ENCODE data around the gene PSRC1.

The PSRC1 gene

GRCh38 chr1:109252167-109252892 is 30.6 kb downstream of the PSRC1 start:
- Histone ChIP-seq H3K27me3 (ENCODE audit: control insufficient read depth, insufficient read depth, low read length, poor library complexity, severe bottlenecking) (peaks cover 11% of the 10 kb centered on the region), H3K4me1 (ENCODE audit: control insufficient read depth, insufficient read depth, low read length) (peaks cover 40% of the 10 kb centered on the region), H3K36me3 (ENCODE audit: control insufficient read depth, insufficient read depth, low read length) (peaks cover 14% of the 10 kb centered on the region), H3K9me3 (ENCODE audit: control insufficient read depth, low read length) (no peaks in the 10 kb centered on the region), H3K27ac (ENCODE audit: insufficient read depth, low read depth, low read length, poor library complexity, severe bottlenecking) (no peak overlapping the region), H3K4me3 (ENCODE audit: insufficient read depth, low read depth, low read length) (no peak overlapping the region)
- 95 to 96% methylated on average over 31 of the region's 31 CpGs for WGBS, 2 experiments

GRCh38 chr1:109251277-109252166 is 31.4 kb downstream of the PSRC1 start:
- Histone ChIP-seq H3K27me3 (ENCODE audit: control insufficient read depth, insufficient read depth, low read length, poor library complexity, severe bottlenecking) (peaks cover 12% of the 10 kb centered on the region), H3K27ac (ENCODE audit: insufficient read depth, low read depth, low read length, poor library complexity, severe bottlenecking) (no peak overlapping the region), H3K4me1 (ENCODE audit: control insufficient read depth, insufficient read depth, low read length) (peaks cover 41% of the 10 kb centered on the region), H3K9me3 (ENCODE audit: control insufficient read depth, low read length) (no peaks in the 10 kb centered on the region), H3K36me3 (ENCODE audit: control insufficient read depth, insufficient read depth, low read length) (peaks cover 14% of the 10 kb centered on the region), H3K4me3 (ENCODE audit: insufficient read depth, low read depth, low read length) (no peak overlapping the region)
- WGBS, 2 experiments: 96 to 97% methylated on average over 32 of the region's 32 CpGs

- Histone ChIP-seq H3K27me3 (ENCODE audit: control insufficient read depth, insufficient read depth, low read length, poor library complexity, severe bottlenecking) (peaks cover 12% of the 10 kb centered on the region), H3K27ac (ENCODE audit: insufficient read depth, low read depth, low read length, poor library complexity, severe bottlenecking) (no peak overlapping the region), H3K4me3 (ENCODE audit: insufficient read depth, low read depth, low read length) (peak overlapping the region; percentile 46), H3K4me1 (ENCODE audit: control insufficient read depth, insufficient read depth, low read length) (peaks cover 34% of the 10 kb centered on the region), H3K36me3 (ENCODE audit: control insufficient read depth, insufficient read depth, low read length) (peaks cover 14% of the 10 kb centered on the region), H3K9me3 (ENCODE audit: control insufficient read depth, low read length) (no peaks in the 10 kb centered on the region)
- WGBS, 2 experiments: 94% methylated on average over 33 of the region's 33 CpGs
Measured at GRCh38 chr1:109250454-109251276, 32.3 kb downstream of the PSRC1 start.

GRCh38 chr1:109249654-109250401 is 33.1 kb downstream of the PSRC1 start:
- Histone ChIP-seq H3K4me3 (ENCODE audit: insufficient read depth, low read depth, low read length) (peak overlapping the region; percentile 46), H3K27ac (ENCODE audit: insufficient read depth, low read depth, low read length, poor library complexity, severe bottlenecking) (no peak overlapping the region), H3K27me3 (ENCODE audit: control insufficient read depth, insufficient read depth, low read length, poor library complexity, severe bottlenecking) (peaks cover 12% of the 10 kb centered on the region), H3K9me3 (ENCODE audit: control insufficient read depth, low read length) (no peaks in the 10 kb centered on the region), H3K4me1 (ENCODE audit: control insufficient read depth, insufficient read depth, low read length) (peaks cover 26% of the 10 kb centered on the region), H3K36me3 (ENCODE audit: control insufficient read depth, insufficient read depth, low read length) (peaks cover 14% of the 10 kb centered on the region)
- 3% methylated on average over 80 of the region's 80 CpGs for WGBS, 2 experiments

GRCh38 chr1:109248797-109249629 is 33.9 kb downstream of the PSRC1 start, which contains the start of gene CELSR2:
TSS of gene CELSR2 (plus strand) at chr1:109249539. CDS start at chr1:109250080, 541 bp downstream.
- 9 to 11% methylated on average over 49 of the region's 49 CpGs for WGBS, 2 experiments
- Histone ChIP-seq H3K36me3 (ENCODE audit: control insufficient read depth, insufficient read depth, low read length) (peaks cover 14% of the 10 kb centered on the region), H3K4me3 (ENCODE audit: insufficient read depth, low read depth, low read length) (peak within 1 kb of the TSS; percentile 46), H3K4me1 (ENCODE audit: control insufficient read depth, insufficient read depth, low read length) (peaks cover 17% of the 10 kb centered on the region), H3K27me3 (ENCODE audit: control insufficient read depth, insufficient read depth, low read length, poor library complexity, severe bottlenecking) (peaks cover 12% of the 10 kb centered on the region), H3K27ac (ENCODE audit: insufficient read depth, low read depth, low read length, poor library complexity, severe bottlenecking) (no peak within 1 kb of the TSS), H3K9me3 (ENCODE audit: control insufficient read depth, low read length) (no peaks in the 10 kb centered on the region)

- Histone ChIP-seq H3K27me3 (ENCODE audit: control insufficient read depth, insufficient read depth, low read length, poor library complexity, severe bottlenecking) (peaks cover 12% of the 10 kb centered on the region), H3K27ac (ENCODE audit: insufficient read depth, low read depth, low read length, poor library complexity, severe bottlenecking) (no peak overlapping the region), H3K4me3 (ENCODE audit: insufficient read depth, low read depth, low read length) (no peak overlapping the region), H3K9me3 (ENCODE audit: control insufficient read depth, low read length) (no peaks in the 10 kb centered on the region), H3K4me1 (ENCODE audit: control insufficient read depth, insufficient read depth, low read length) (peaks cover 11% of the 10 kb centered on the region), H3K36me3 (ENCODE audit: control insufficient read depth, insufficient read depth, low read length) (peaks cover 14% of the 10 kb centered on the region)
- 78 to 83% methylated on average over 7 of the region's 7 CpGs for WGBS, 2 experiments
Measured at GRCh38 chr1:109248444-109248796, 34.5 kb downstream of the PSRC1 start.

GRCh38 chr1:109247401-109248365 is 35.3 kb downstream of the PSRC1 start:
- H3K4me3 ChIP-seq (ENCODE audit: insufficient read depth, low read depth, low read length): no peak overlapping the region
- H3K27me3 ChIP-seq (ENCODE audit: control insufficient read depth, insufficient read depth, low read length, poor library complexity, severe bottlenecking): peaks cover 12% of the 10 kb centered on the region
- WGBS, 2 experiments: 85 to 86% methylated on average over 8 of the region's 8 CpGs
- no peak overlapping the region for H3K27ac ChIP-seq (ENCODE audit: insufficient read depth, low read depth, low read length, poor library complexity, severe bottlenecking)
- H3K9me3 ChIP-seq (ENCODE audit: control insufficient read depth, low read length): no peaks in the 10 kb centered on the region
- H3K4me1 ChIP-seq (ENCODE audit: control insufficient read depth, insufficient read depth, low read length): peaks cover 7% of the 10 kb centered on the region
- peaks cover 14% of the 10 kb centered on the region for H3K36me3 ChIP-seq (ENCODE audit: control insufficient read depth, insufficient read depth, low read length)

GRCh38 chr1:109246141-109246551 is 36.8 kb downstream of the PSRC1 start:
- WGBS, 2 experiments: 87 to 90% methylated on average over 7 of the region's 7 CpGs
- H3K4me3 ChIP-seq (ENCODE audit: insufficient read depth, low read depth, low read length): no peak overlapping the region
- no peaks in the 10 kb centered on the region for H3K36me3 ChIP-seq (ENCODE audit: control insufficient read depth, insufficient read depth, low read length)
- no peak overlapping the region for H3K27ac ChIP-seq (ENCODE audit: insufficient read depth, low read depth, low read length, poor library complexity, severe bottlenecking)
- H3K4me1 ChIP-seq (ENCODE audit: control insufficient read depth, insufficient read depth, low read length): peaks cover 18% of the 10 kb centered on the region
- H3K27me3 ChIP-seq (ENCODE audit: control insufficient read depth, insufficient read depth, low read length, poor library complexity, severe bottlenecking): peaks cover 12% of the 10 kb centered on the region
- H3K9me3 ChIP-seq (ENCODE audit: control insufficient read depth, low read length): no peaks in the 10 kb centered on the region
